A549 treated with Mapracorat at 1 μM for 4 hours (cell line): ENCODE measurements around the gene SCN4B. TPM values are rescaled to one million over a fixed set of nuclear protein-coding genes. Genes with fewer than 3 reads are reported as not detected.

Source experiments
- total RNA-seq: library from RNA; stranded (reverse); fragments of 200-300 nt; extraction: Qiagen RNA extraction; gene quantifications from 5 replicates; pipeline ENCODE4 v1.2.3, GENCODE V29; 2022

Gene SCN4B, protein sequence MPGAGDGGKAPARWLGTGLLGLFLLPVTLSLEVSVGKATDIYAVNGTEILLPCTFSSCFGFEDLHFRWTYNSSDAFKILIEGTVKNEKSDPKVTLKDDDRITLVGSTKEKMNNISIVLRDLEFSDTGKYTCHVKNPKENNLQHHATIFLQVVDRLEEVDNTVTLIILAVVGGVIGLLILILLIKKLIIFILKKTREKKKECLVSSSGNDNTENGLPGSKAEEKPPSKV
- 0.02 to 0.05 TPM (median 0.03 TPM) in 3 of 5 replicates, not detected in the others for total RNA-seq

DNA sequence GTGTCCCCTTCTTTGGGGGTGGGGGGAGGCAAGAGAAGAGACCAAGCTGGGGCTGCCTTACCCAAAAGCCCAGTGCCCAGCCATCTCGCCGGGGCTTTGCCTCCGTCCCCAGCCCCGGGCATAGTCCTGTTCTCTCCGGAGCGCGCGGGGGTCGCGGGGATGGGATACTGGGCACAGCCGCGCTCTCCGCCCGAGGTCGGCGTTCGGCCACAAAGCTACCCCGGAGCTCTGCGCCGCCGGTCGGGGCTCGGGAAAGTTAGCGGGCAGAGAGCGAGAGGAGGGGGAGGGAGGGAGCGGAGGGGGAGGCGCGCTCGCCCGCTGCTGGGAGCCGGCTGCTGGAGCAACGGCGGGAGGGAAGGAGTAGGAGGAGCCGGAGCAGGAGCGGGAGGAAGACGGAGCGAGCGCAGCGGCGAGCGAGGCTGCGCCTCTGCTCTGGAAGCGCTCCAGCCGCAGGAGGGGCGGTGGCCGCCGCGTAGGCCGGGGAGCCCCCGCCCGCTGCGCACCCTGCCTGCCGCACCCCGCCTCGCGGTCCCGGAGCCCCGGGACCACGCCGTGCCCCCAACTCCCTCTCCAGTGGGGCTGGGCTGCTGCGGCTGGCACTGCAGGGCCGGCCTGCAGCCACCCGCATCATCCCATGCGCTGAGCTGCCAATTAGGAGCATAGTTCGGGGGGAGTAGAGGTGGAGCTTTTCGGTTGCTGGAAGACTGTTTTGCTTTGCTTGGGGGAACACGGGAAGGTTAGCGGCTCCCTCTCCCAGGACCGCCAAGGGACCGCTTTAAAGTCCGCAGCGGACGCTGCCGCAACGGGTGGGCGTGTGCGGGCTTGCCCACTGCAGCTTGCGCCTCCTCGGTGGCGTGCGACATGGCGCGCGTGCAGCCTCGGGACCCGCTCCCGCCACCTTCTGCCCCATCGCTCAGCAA is at the start of gene SCN4B:
SCN4B (minus strand) TSS at position 272 of the 920 bp plus-strand sequence; CDS start at position 122, 150 bp downstream.

DNA sequence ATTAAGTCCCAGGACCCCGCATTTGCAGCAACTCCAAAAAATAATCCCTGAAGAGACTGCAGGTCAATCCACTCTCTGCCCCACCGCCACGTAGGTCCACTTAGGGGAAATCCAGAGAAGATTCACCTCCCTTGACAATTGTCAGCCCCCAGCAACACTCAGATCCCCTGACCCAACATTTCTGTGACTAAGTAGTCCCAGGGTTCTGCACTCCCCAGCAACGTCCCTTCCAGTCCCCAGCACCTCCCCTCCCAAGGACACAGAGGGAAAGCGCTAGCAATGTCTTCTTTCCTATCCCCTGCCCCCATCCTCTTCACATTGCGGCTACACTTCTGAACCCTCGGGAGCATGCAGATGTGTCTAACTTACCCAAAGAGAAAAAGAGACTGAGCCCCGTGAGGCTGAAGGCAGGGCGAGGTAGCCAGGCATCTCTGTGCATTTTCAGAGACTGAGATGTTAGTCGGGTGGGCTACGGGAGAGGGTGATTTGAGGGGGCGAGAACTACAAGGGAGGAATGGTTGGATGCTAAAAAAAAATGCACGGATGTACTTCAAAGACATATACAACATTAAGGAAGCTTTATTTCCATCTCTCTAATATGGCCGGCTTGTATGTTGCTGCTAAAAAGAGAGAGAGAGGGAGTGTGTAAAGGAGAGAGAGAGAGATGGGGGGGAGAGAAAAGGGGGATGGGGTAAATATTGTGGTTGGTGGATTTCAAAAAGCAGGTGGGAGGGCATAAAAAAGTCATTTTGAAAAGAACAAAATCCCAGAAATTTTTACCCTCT is 23.6 kb upstream of the SCN4B start, which contains the start of gene SCN2B:
SCN2B (minus strand) TSS at position 647 of the 785 bp plus-strand sequence; CDS start at position 439, 208 bp downstream.

DNA sequence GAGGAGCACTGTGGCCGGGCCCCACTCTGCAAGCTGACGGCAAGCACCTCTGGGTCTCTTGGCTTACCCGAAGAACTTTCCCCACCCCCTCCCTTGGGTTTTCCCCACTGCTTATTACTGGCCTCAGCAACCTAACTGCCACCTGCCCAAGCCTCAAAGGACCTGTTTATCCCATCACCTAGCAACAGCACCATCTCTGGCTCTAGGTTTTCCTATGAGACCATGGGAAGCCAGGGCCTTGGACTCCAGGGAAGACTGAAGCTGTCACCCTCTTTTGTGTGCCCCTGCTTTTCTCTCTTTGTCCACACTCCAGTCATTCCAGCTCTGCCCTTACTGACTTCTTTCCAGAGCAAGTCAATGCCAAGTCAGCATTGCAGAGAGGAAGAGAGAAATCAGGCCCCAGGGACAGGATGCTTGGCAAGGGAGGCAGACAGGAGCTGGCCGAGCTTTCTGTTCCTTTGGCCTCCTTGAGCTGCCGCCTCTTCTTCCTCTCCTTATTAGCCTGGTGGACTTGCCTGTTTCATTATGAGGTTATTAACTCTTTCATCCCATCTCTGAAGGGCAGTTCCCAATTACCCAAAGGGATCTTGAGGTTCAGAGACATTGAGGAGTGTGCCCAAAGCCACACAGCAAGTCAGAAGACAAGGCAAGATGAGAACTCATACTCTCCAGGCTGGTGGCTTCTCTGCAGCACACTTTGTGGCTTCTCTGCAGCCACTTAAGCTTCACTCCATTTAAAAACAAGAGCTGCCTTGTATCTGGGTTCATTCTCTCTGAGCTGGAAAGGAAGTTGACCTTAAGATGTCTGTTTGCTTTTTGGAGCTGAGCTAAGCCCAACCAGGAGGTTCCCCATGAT is 65.5 kb downstream of the SCN4B start, which contains the start of gene SMIM35:
SMIM35 (minus strand) TSS at position 51 of the 856 bp plus-strand sequence. CDS start 206 bp downstream, outside the sequence.

Other genes with a start within 250 kb of the SCN4B start
- gene TMPRSS13, start 223.4 kb downstream of the SCN4B start, total RNA-seq: not detected in 5 replicates
- gene IL10RA, start 166.4 kb downstream of the SCN4B start, total RNA-seq: 0.06 to 0.21 TPM (median 0.06 TPM) in 3 of 5 replicates, not detected in the others
- gene TMPRSS4, start 75.7 kb downstream of the SCN4B start, total RNA-seq: 0.70 TPM in 1 of 5 replicates, not detected in the others
- 0.04 TPM in 1 of 5 replicates, not detected in the others for gene SMIM35, start 65.9 kb downstream of the SCN4B start, total RNA-seq
- gene SCN2B, start 23.8 kb upstream of the SCN4B start, total RNA-seq: not detected in 5 replicates
- not detected in 5 replicates for gene JAML, start 72.2 kb upstream of the SCN4B start, total RNA-seq
- gene MPZL3, start 99.5 kb upstream of the SCN4B start, total RNA-seq: 0.13 to 0.41 TPM (median 0.36 TPM) in 5 replicates
- 0.09 to 0.11 TPM in 2 of 5 replicates, not detected in the others for gene MPZL2, start 111.5 kb upstream of the SCN4B start, total RNA-seq
- gene CD3E, start 151.9 kb upstream of the SCN4B start, total RNA-seq: not detected in 5 replicates
- gene CD3D, start 189.9 kb upstream of the SCN4B start, total RNA-seq: not detected in 5 replicates
- gene CD3G, start 191.5 kb upstream of the SCN4B start, total RNA-seq: not detected in 5 replicates
- 8.8 to 10.1 TPM (median 9.4 TPM) in 5 replicates for gene UBE4A, start 206.8 kb upstream of the SCN4B start, total RNA-seq
- 164 to 213 TPM (median 196 TPM) in 5 replicates for gene ATP5MG, start 248.8 kb upstream of the SCN4B start, total RNA-seq